NCI-H524 treated with DMSO at 0.1 percent for 48 hours (cell line): ENCODE data around the gene SPP2.

Source experiments
- DNase-seq: peaks from one replicate; lab custom pipeline; 2025; lab: John Stamatoyannopoulos, UW

SPP2 gene

DNA sequence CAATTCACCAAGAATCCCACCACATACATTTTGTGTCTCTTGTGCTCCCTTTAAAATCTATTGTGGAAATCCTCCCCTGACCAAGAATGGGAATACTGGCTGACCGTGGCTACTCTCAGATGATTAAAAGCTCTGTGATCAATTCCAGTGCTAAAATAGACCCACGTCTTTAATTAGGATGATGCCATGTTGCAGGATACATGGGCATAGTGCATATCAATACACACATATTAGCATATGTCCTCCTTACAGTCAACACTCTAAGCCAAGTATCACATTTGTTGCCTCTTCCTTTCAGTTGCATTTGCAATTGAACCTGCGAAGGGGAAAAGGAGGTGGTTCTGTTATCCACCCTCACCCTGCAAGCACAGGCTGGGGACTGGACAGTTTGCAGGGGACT, 41.8 kb downstream of the SPP2 start:
- DNase-seq: no peak

DNA sequence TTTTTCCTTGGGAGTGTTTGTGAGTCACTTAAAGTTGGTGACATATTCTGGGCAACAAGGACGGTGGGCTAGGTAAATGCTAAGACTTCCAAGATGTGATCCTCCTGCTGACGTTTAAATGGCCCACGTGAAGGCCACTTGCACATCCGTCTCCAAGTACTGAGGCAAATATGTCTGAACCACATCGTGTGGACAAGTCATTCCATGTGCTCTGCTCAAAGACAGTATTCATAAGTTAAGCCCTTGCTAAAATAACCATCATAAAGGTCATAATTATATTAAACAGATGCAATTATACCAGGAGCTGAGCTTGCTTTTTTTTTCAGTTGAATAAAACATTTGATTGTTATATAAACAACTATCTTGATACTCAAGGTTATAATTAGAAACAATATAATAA, 44.8 kb downstream of the SPP2 start:
- no peak for DNase-seq

DNA sequence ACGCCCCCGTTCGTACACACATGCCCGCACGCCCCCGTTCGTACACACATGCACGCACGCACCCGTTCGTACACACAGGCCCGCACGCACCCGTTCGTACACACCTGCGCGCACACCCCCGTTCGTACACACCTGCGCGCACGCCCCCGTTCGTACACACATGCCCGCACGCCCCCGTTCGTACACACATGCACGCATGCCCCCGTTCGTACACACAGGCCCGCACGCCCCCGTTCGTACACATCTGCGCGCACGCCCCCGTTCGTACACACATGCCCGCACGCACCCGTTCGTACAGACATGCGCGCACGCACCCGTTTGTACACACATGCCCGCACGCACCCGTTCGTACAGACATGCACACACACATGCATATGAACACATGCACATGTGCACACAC, 45.7 kb downstream of the SPP2 start:
- DNase-seq: no peak

DNA sequence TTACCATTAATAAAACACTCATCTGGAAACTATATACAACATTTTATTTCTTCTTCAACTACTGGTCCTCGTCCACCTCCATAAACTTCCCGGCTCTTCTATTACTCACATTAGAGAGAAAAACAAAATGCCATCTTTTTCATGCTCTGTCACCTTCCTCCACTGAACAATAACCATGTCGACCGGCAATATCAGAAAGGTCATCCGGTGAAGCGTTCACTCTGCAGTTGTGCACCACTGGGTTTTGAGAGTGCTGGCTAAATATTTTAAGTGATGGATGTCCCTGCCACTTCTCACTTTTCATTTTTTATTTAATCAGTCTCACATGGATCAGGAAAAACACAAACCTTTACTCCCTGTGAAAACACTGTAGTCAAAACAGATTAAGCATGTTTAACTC, 48.2 kb downstream of the SPP2 start:
- DNase-seq: no peak

DNA sequence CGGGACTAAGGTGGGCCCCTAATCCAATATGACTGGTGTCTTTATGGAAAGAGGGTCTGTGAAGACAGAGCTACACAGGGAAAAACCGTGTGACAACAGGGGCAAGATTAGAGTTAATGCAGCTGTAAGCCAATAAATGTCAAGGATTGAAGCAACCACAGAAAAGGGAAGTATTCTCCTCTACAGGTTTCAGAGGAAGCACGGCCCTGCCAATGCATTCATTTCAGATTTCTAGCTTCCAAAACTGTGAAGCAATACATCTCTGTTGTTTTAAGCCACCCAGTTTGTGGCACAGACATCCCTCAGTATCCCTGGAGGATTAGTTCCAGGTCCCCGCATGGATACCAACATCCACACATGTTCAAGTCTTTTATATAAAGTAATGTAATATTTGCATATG, 48.8 kb downstream of the SPP2 start:
- no peak for DNase-seq

DNA sequence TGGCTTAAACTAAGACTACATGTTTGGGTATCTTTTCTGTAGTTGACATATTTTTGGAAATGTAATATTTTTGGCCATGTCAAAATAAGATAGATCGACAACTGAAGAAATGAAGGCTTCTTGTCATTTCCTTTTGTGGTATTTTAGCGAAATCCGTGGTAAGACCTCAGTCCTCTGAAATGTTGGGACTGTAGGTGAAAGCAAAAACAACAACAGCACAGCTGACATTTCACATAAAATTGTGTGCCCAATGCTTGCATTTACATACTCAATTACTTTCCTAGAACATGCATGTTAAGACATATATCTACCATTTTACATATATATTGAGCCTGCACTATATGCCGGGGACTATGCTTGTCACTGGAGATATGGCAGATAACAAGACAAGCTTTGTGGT, 50.2 kb downstream of the SPP2 start:
- DNase-seq: no peak

DNA sequence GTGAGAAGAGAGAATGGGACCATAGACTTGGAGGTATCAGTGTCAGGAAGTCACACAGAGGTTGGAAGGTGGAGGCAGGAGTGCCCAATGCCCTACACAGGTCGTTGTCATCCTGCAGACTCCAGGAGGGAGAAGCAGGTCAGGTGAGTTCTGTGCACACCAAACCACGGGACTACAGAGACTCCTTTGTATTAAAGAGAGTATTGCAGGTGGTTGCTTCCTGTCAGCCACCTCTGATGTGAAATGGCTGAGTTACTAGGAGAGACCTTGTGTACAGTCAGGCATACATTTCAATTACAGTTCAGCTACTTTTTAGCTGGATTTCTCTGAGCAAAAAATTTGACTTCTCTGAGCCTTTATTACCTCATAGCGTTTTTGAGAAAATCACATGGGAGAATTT, 51.6 kb downstream of the SPP2 start:
- no peak for DNase-seq

DNA sequence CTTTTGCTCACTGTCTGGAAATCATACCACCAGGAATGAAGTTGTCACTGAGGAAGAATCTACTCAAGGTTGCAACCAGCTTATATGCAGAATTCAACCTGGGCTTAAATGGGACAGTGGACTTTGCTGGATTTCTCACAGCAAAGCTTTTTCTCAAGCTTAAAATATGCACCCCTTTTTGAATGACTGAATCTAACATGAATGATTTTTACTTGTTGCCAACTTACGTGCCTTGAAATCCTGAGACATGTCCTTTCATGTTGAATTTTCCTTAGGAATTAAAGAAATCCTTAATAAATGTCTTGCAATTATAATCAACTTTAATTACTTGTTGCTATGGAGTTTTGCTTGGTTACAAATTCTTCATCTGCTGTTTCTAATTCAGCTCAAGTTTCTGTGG, 57.4 kb downstream of the SPP2 start:
- no peak for DNase-seq

DNA sequence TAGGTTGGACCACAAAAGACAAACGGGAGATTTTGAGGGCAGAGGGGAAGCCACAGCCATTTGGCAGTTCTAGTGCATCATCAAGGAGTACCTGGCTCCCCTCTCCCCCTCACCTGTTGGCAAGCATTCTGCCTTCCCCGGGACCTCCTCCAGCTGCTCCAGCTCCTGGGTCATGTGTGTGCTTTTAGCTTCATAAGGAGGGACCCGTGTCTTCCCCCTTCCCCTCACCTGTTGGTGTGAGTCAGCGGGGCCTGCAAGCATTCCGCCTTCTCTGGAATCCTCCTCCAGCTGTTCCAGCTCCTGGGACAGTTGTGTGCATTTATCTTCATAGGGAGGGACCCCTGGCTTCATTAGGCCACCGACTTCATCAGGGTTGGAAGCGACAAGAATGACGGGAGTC, 58.8 kb downstream of the SPP2 start:
- DNase-seq: no peak

DNA sequence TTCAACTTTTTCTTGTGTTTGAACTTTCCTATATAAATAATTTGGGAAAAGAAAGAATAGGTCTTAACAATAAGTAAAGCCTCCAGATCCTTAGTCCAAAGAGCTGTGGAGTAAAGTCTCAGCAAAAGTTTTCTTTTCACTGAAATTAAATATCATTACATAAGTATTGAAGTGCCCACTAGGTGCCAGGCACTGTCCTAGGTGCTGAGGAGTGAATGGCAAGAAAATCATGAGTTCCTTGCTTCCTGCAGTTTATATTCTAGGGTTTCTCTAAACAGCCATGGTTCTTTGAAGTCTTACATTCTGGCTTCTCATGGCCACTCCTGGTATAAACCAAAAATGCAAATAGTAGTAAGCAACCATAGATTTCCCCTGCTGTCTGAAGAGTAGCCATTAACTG, 59.7 kb downstream of the SPP2 start:
- DNase-seq: no peak

DNA sequence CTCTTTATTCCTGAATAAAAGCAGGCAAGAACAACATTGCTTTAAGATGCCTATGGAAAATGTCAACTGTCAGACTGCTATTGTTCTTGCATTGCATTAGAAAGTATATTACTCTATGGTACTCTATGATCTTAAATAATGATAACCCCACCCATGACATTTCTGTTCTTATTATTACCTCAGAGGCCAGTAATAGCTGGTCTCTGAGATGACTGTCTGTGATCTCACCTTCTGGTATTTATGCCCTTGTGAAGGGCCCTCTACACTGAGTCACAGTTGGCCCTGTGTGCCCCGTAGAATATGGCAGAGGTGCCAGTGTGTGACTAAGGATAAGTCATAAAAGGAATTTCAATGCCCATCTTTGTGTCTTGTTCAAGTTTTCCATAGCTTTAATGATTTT, 61.0 kb downstream of the SPP2 start:
- no peak for DNase-seq

DNA sequence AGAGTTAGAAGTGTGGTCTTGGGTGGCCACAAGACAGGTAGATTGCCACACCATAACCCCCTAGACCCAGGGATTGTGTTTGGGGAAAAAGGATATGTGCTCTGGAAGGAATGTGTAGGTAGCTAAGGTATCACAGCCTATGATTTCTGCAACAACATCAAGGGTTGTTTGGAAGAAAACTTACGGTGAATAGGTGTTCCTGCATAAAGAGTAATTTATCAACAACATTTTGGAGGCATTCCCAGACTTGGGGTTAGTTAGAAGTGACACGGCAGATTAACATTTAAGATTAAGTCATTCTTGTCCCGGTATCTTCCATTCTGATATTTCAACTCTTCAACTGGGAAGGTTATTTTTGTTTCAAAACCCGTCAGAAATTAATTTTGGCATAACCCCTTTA, 65.5 kb downstream of the SPP2 start:
- DNase-seq: no peak

DNA sequence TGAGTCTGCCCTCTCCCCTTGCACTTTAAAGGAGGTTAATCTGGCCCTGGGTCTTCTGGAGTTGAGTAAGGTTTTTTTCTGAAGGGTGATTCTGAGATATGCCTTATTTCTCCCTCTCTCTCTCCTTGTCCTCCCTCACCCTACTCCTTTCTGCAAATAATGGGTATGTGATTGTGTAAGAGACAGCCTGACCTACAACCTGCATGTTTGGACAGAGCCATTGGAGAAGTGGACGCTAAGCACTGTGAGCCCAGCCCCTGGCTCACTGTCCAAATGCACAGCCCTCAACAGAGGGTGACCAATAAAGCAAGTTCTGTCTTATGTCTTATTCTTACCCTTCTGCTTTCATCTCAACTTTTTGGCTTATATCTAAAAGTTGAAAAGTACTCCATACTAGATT, 71.5 kb downstream of the SPP2 start:
- DNase-seq: no peak

DNA sequence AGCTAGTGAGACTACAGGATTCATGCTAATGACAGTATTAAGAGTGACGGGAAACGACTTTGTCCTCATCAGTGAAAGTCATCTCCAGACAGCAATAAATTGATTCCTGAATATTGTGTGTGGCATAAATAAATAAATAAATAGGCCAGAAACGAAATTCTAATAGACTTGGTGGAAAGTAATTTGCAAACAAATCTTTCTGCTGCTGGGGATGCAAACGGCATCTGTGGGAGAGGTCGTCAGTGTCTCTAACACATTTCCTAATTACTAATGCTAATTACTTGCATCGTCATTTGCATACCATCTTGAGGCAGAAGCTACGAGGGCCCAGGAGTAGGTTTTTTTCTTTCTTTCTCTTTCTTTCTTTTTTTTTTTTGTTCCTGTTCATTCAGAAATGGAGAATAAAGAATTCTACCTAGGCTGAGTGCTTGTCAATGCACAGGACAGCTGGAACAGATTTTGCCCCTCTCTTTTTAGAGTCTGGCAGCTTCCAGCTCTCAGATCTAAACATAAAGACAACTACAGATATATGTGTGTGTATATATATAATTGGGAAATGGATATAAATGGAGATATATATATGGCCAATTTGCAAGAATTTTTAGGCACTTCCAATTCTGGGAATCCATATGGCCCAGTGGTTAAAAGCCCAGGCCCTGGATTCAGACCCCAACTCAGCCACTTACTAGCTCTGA, 75.1 kb downstream of the SPP2 start:
- DNase-seq: no peak

DNA sequence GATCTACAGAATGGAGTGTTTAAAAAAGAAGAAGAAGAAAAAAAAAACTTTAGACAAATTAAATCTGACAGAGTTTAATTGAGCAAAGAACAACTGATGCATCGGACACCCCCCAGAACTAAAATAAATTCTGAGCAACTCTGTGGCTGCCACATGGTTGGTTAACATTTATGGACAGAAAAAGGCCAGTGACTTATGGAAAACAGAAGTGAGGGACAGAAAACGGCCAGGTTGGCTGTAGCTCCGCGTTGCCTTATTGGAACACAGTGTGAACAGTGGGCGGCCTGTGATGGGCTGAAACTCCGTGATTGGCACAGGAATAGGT, 75.6 kb downstream of the SPP2 start:
- no peak for DNase-seq
